Activated CD4-positive, CD25-positive, alpha-beta regulatory T cell (primary cell): ENCODE data around the gene ZKSCAN3.
"Not testable (repeated sequence)": the region's sequence is repeated elsewhere in the genome, so short reads cannot be mapped to it uniquely, and the experiment has no call there.

Source experiments
- DNase-seq, 4 experiments: peaks; one replicate each; lab custom pipeline; 2025; lab: John Stamatoyannopoulos, UW

ZKSCAN3 gene

GRCh38 chr6:28349892-28350737 is at the start of gene ZKSCAN3:
Gene ZKSCAN3 (plus strand): TSS chr6:28349947. CDS start chr6:28359587, 9,640 bp downstream.
- DNase-seq, result peak; percentile 61 to 69 (median 66)

GRCh38 chr6:28303570-28303969 is 46.2 kb upstream of the ZKSCAN3 start:
- no peak for DNase-seq

- not testable (repeated sequence) for DNase-seq
Measured at GRCh38 chr6:28306363-28306762, 43.4 kb upstream of the ZKSCAN3 start.

GRCh38 chr6:28311139-28311823 is 38.5 kb upstream of the ZKSCAN3 start:
- no peak for DNase-seq

- no peak for DNase-seq
Measured at GRCh38 chr6:28312939-28313338, 36.8 kb upstream of the ZKSCAN3 start.

GRCh38 chr6:28315628-28316027 is 34.1 kb upstream of the ZKSCAN3 start:
- DNase-seq, result no peak

- DNase-seq, result not testable (repeated sequence)
Measured at GRCh38 chr6:28317866-28318265, 31.9 kb upstream of the ZKSCAN3 start.

GRCh38 chr6:28322661-28323060 is 27.1 kb upstream of the ZKSCAN3 start:
- DNase-seq, result no peak

- no peak for DNase-seq
Measured at GRCh38 chr6:28323813-28324424, 25.8 kb upstream of the ZKSCAN3 start.

GRCh38 chr6:28326371-28326948 is 23.3 kb upstream of the ZKSCAN3 start:
- DNase-seq, result no peak

- no peak for DNase-seq
Measured at GRCh38 chr6:28330041-28330440, 19.7 kb upstream of the ZKSCAN3 start.

GRCh38 chr6:28333047-28333446 is 16.7 kb upstream of the ZKSCAN3 start:
- no peak for DNase-seq

- DNase-seq, result no peak
Measured at GRCh38 chr6:28333599-28334018, 16.1 kb upstream of the ZKSCAN3 start.

GRCh38 chr6:28334286-28335039 is 15.3 kb upstream of the ZKSCAN3 start:
- DNase-seq, result no peak

- no peak for DNase-seq
Measured at GRCh38 chr6:28335040-28335563, 14.6 kb upstream of the ZKSCAN3 start.

GRCh38 chr6:28335564-28336283 is 14.0 kb upstream of the ZKSCAN3 start, which contains the start of gene ZSCAN31:
Gene ZSCAN31 (minus strand): TSS chr6:28336148. CDS start chr6:28329683, 6,465 bp downstream.
- DNase-seq, result peak; percentile 37 to 50 (median 44)

GRCh38 chr6:28336284-28337120 is 13.2 kb upstream of the ZKSCAN3 start:
- no peak for DNase-seq

- DNase-seq, result no peak
Measured at GRCh38 chr6:28337121-28337520, 12.6 kb upstream of the ZKSCAN3 start.

- no peak for DNase-seq
Measured at GRCh38 chr6:28340310-28341095, 9.2 kb upstream of the ZKSCAN3 start.
